Measurements from ENCODE around the gene HEATR5B. TPM values are rescaled to one million over a fixed set of nuclear protein-coding genes. Genes with fewer than 3 reads are reported as not detected.
"Not testable (repeated sequence)": the region's sequence is repeated elsewhere in the genome, so short reads cannot be mapped to it uniquely, and the experiment has no call there.

The HEATR5B gene
- total RNA-seq, 2 experiments from 2014 or later, result 24.0 to 24.3 TPM

- peaks cover 13% of the 10 kb centered on the region for H3K36me3 Mint-ChIP-seq
- DNase-seq, result no peak
- ATAC-seq (ENCODE audit: low read depth), result no peak
- H3K27ac Mint-ChIP-seq, result no peak overlapping the region
- no peaks in the 10 kb centered on the region for H3K9me3 Mint-ChIP-seq
- H3K4me3 Mint-ChIP-seq, result no peak overlapping the region
- POLR2A ChIA-PET, result no interaction called here
- H3K27me3 Mint-ChIP-seq, result no peaks in the 10 kb centered on the region
- peaks cover 52% of the 10 kb centered on the region for H3K4me1 Mint-ChIP-seq
Measured at GRCh38 chr2:36963734-36964133, 120.4 kb downstream of the HEATR5B start.

- ATAC-seq (ENCODE audit: low read depth), result no peak
- H3K27ac Mint-ChIP-seq, result no peak overlapping the region
- peaks cover 16% of the 10 kb centered on the region for H3K36me3 Mint-ChIP-seq
- no peaks in the 10 kb centered on the region for H3K27me3 Mint-ChIP-seq
- no peak for DNase-seq
- H3K9me3 Mint-ChIP-seq, result no peaks in the 10 kb centered on the region
- no peak overlapping the region for H3K4me3 Mint-ChIP-seq
- POLR2A ChIA-PET, result no interaction called here
- peaks cover 50% of the 10 kb centered on the region for H3K4me1 Mint-ChIP-seq
Measured at GRCh38 chr2:36963106-36963505, 121.1 kb downstream of the HEATR5B start.

- no peak overlapping the region for H3K27ac Mint-ChIP-seq
- H3K27me3 Mint-ChIP-seq, result no peaks in the 10 kb centered on the region
Measured at GRCh38 chr2:36960773-36961172, 123.4 kb downstream of the HEATR5B start.

GRCh38 chr2:36960005-36960675 lies 124.0 kb downstream of the HEATR5B start:
- Mint-ChIP-seq H3K4me3 (no peak overlapping the region), H3K27me3 (no peaks in the 10 kb centered on the region)

More at GRCh38 chr2:36960773-36961172, 123.4 kb downstream of the HEATR5B start:
- H3K4me3 Mint-ChIP-seq, result no peak overlapping the region
- DNase-seq, result no peak
- H3K9me3 Mint-ChIP-seq, result no peaks in the 10 kb centered on the region
- POLR2A ChIA-PET, result interaction anchor here (0.6 kb wide), 1 partner anchor 146 kb away, joined by 4 read pairs; no protein-coding TSS in a partner anchor
- no peak for ATAC-seq (ENCODE audit: low read depth)
- H3K36me3 Mint-ChIP-seq, result peaks cover 19% of the 10 kb centered on the region
- peaks cover 35% of the 10 kb centered on the region for H3K4me1 Mint-ChIP-seq

DNA sequence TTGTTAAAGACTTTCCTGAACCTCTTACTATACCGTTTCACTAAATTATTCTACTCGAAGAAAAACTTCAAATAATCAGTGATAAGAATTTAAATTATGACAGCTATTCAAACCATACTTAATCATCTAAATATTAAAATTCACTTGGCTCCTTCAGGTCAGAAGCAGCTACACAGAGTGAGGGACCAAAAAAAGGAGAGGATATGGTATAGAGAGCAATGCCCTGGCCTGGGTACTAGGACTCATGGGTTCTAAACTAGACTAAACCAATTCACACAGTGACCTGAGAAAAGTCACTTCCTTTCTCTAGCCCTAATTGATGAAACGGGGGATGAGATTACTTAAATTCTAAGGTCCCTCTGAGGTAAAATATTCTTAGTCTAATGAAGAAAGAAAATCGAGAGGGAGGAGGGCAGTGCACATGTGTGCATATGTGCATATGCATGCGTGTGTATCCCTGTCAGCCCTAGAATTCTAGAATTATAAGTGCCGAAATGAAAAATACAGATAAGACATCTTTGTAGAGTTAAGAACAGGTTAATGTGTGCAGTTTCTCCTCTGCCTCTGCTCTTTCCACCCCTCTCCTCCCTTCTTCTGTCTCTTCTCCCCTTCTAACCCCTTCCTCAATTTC lies 129.1 kb downstream of the HEATR5B start:
- Mint-ChIP-seq H3K27me3 (no peaks in the 10 kb centered on the region), H3K36me3 (peaks cover 19% of the 10 kb centered on the region), H3K4me3 (no peak overlapping the region), H3K9me3 (no peaks in the 10 kb centered on the region), H3K27ac (no peak overlapping the region), H3K4me1 (peaks cover 16% of the 10 kb centered on the region)
- POLR2A ChIA-PET, result no interaction called here
- DNase-seq, result no peak
- no peak for ATAC-seq (ENCODE audit: low read depth)

More at GRCh38 chr2:36960005-36960675, 124.0 kb downstream of the HEATR5B start:
- ATAC-seq (ENCODE audit: low read depth) (no peak), DNase-seq (no peak)
- H3K4me1 Mint-ChIP-seq, result peaks cover 34% of the 10 kb centered on the region
- H3K27ac Mint-ChIP-seq, result no peak overlapping the region
- no peaks in the 10 kb centered on the region for H3K9me3 Mint-ChIP-seq
- H3K36me3 Mint-ChIP-seq, result peaks cover 21% of the 10 kb centered on the region
- POLR2A ChIA-PET, result interaction anchor here (0.6 kb wide), 1 partner anchor 147 kb away, joined by 4 read pairs; no protein-coding TSS in a partner anchor

GRCh38 chr2:36952748-36953197 lies 131.4 kb downstream of the HEATR5B start:
- Mint-ChIP-seq H3K27ac (no peak overlapping the region), H3K4me1 (peaks cover 6% of the 10 kb centered on the region)
- POLR2A ChIA-PET, result no interaction called here

GRCh38 chr2:36951574-36951973 lies 132.6 kb downstream of the HEATR5B start:
- Mint-ChIP-seq H3K9me3 (no peaks in the 10 kb centered on the region), H3K36me3 (peaks cover 17% of the 10 kb centered on the region), H3K4me3 (no peak overlapping the region), H3K27ac (no peak overlapping the region), H3K27me3 (no peaks in the 10 kb centered on the region), H3K4me1 (peaks cover 6% of the 10 kb centered on the region)
- DNase-seq, result no peak
- no peak for ATAC-seq (ENCODE audit: low read depth)
- POLR2A ChIA-PET, result no interaction called here

More at GRCh38 chr2:36952748-36953197, 131.4 kb downstream of the HEATR5B start:
- no peak overlapping the region for H3K4me3 Mint-ChIP-seq
- DNase-seq (no peak), ATAC-seq (ENCODE audit: low read depth) (no peak)
- H3K27me3 Mint-ChIP-seq, result no peaks in the 10 kb centered on the region
- H3K9me3 Mint-ChIP-seq, result no peaks in the 10 kb centered on the region
- H3K36me3 Mint-ChIP-seq, result peaks cover 20% of the 10 kb centered on the region

- DNase-seq, result no peak
- no peak for ATAC-seq (ENCODE audit: low read depth)
- H3K27me3 Mint-ChIP-seq, result no peaks in the 10 kb centered on the region
- no peak overlapping the region for H3K27ac Mint-ChIP-seq
- POLR2A ChIA-PET, result no interaction called here
- no peaks in the 10 kb centered on the region for H3K9me3 Mint-ChIP-seq
- no peak overlapping the region for H3K4me3 Mint-ChIP-seq
- peaks cover 6% of the 10 kb centered on the region for H3K4me1 Mint-ChIP-seq
- H3K36me3 Mint-ChIP-seq, result peaks cover 17% of the 10 kb centered on the region
Measured at GRCh38 chr2:36951027-36951518, 133.1 kb downstream of the HEATR5B start.

GRCh38 chr2:36949845-36950244 lies 134.3 kb downstream of the HEATR5B start:
- ATAC-seq (ENCODE audit: low read depth), result no peak
- no peak for DNase-seq
- no peak overlapping the region for H3K27ac Mint-ChIP-seq
- POLR2A ChIA-PET, result interaction anchor here (1.2 kb wide), 1 partner anchor 17 kb away, joined by 4 read pairs; no protein-coding TSS in a partner anchor
- no peaks in the 10 kb centered on the region for H3K9me3 Mint-ChIP-seq
- peaks cover 15% of the 10 kb centered on the region for H3K36me3 Mint-ChIP-seq
- no peak overlapping the region for H3K4me3 Mint-ChIP-seq
- H3K4me1 Mint-ChIP-seq, result peaks cover 4% of the 10 kb centered on the region
- no peaks in the 10 kb centered on the region for H3K27me3 Mint-ChIP-seq

GRCh38 chr2:36945240-36945639 lies 138.9 kb downstream of the HEATR5B start:
- H3K4me1 Mint-ChIP-seq; H3K4me3 Mint-ChIP-seq; H3K36me3 Mint-ChIP-seq; H3K9me3 Mint-ChIP-seq; DNase-seq; POLR2A ChIA-PET; H3K27me3 Mint-ChIP-seq; H3K27ac Mint-ChIP-seq; ATAC-seq (ENCODE audit: low read depth): not testable (repeated sequence)

DNA sequence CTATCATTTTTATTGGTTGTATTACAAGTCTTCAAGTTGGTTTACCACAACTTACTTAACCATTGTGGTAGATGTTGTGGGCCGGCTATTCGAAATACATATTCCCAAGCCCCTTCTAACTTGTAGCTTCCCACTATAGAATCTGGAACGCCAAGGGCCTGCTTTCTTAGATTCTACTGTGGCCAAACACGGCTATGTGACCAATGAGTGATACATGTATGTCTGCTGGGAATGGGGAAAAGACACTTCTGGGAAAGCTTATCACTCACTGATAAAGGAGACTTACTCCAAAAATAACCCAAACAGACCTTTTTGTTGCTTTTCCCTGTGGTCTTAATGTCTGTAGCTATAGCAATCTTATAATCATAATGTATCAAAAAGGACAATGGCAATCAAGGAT lies 142.3 kb downstream of the HEATR5B start:
- Mint-ChIP-seq H3K4me3 (no peak overlapping the region), H3K4me1 (no peaks in the 10 kb centered on the region), H3K9me3 (no peaks in the 10 kb centered on the region), H3K27ac (no peak overlapping the region), H3K27me3 (no peaks in the 10 kb centered on the region), H3K36me3 (peaks cover 3% of the 10 kb centered on the region)
- DNase-seq (no peak), ATAC-seq (ENCODE audit: low read depth) (no peak)
- POLR2A ChIA-PET, result no interaction called here

- not testable (repeated sequence) for H3K4me1 Mint-ChIP-seq; H3K27me3 Mint-ChIP-seq; H3K4me3 Mint-ChIP-seq; H3K27ac Mint-ChIP-seq; DNase-seq; H3K36me3 Mint-ChIP-seq; ATAC-seq (ENCODE audit: low read depth); H3K9me3 Mint-ChIP-seq
- POLR2A ChIA-PET, result interaction anchor here (0.7 kb wide), 1 partner anchor 30 kb away, joined by 3 read pairs; no protein-coding TSS in a partner anchor
Measured at GRCh38 chr2:36936526-36936925, 147.6 kb downstream of the HEATR5B start.

DNA sequence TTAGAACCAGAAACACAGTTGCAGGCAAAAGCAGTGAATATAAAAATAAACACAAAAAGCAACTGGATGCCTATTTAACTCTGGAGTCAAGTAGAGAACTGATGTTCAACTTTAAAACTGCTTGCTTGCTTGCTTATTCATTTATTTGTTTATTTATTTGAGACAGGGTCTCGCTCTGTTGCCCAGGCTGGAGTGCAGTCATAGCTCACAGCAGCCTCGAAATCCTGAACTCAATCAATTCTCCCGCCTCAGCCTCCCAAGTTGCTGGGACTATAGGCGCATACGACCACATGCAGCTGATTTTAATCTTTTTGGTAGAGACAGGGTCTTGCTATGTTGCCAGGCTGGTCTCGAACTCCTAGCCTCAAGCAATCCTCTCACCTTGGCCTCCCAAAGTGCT lies 152.5 kb downstream of the HEATR5B start:
- POLR2A ChIA-PET; H3K27ac Mint-ChIP-seq; DNase-seq; H3K9me3 Mint-ChIP-seq; ATAC-seq (ENCODE audit: low read depth); H3K4me3 Mint-ChIP-seq; H3K36me3 Mint-ChIP-seq; H3K4me1 Mint-ChIP-seq; H3K27me3 Mint-ChIP-seq: not testable (repeated sequence)
